ENCODE results near the gene LEF1. TPM values are rescaled to one million over a fixed set of nuclear protein-coding genes. Genes with fewer than 3 reads are reported as not detected.

LEF1 gene
- total and polyA plus RNA-seq, 9 of the 15 experiments (the other 6 are each of a cell fraction or from before 2014, with no cell fraction given): 15.1 to 81.1 (median 29.7) TPM

DNA sequence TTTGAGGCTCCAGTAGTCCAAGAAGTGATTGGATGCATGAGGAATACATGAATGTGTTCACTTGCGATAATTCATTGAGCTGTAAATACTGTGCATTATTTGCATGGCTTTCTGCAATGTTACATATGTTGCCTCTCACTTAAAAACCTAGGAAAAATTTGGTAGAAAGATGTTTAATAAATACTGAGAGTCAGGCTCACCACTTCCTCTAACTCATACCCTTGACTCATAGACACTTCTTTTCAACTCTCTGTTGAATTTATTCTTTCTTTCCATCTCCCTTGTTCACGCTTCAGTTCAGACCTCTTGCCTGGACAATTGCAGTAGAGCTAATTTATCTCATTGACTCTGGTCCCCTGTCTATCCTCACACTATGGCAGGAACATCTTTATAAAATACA is 35.8 kb upstream of the LEF1 start:
- TF ChIP-seq, protein P1, sequence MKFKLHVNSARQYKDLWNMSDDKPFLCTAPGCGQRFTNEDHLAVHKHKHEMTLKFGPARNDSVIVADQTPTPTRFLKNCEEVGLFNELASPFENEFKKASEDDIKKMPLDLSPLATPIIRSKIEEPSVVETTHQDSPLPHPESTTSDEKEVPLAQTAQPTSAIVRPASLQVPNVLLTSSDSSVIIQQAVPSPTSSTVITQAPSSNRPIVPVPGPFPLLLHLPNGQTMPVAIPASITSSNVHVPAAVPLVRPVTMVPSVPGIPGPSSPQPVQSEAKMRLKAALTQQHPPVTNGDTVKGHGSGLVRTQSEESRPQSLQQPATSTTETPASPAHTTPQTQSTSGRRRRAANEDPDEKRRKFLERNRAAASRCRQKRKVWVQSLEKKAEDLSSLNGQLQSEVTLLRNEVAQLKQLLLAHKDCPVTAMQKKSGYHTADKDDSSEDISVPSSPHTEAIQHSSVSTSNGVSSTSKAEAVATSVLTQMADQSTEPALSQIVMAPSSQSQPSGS (CRISPR knock-in tag; IDR thresholded peaks at IDR 0.05): no peak
- TF ChIP-seq CREM (IDR thresholded peaks at IDR 0.05; ENCODE audit: low read depth) (no peak), SMARCA4 (IDR thresholded peaks at IDR 0.05) (no peak), STAT5A (IDR thresholded peaks at IDR 0.05; ENCODE audit: borderline replicate concordance, low read length) (no peak), ESRRB (CRISPR knock-in tag; IDR thresholded peaks at IDR 0.05; ENCODE audit: borderline replicate concordance) (no peak)
- ATAC-seq (no peak), DNase-seq (ENCODE audit: extremely low read depth in 1 of 4, low spot score in 3 of 4) (no peak), FAIRE-seq (no peak)
- H3K4me2 ChIP-seq (ENCODE audit: insufficient read depth, low read length): no peak overlapping the region
- no peaks in the 10 kb centered on the region for H3K79me2 ChIP-seq (ENCODE audit: control insufficient read depth, insufficient read depth, low read length)
- no peaks in the 10 kb centered on the region for H3K9me1 ChIP-seq (ENCODE audit: control insufficient read depth, insufficient read depth, low read length)
- no peak overlapping the region for H3K27ac ChIP-seq (ENCODE audit: extremely low read depth, low read depth, low read length)
- POLR2A ChIA-PET: no interaction called here
- 8% methylated on average over 2 of the region's 2 CpGs for whole genome bisulfite sequencing (ENCODE audit: insufficient coverage, low coverage, missing lambda C conversion rate)
- no peaks in the 10 kb centered on the region for H3K36me3 ChIP-seq (ENCODE audit: control insufficient read depth, insufficient read depth, low read length)
- in situ Hi-C loops (cut with MboI): no loop called here
- H3K4me1 ChIP-seq (replicated peaks in 1 of 2; ENCODE audit: control insufficient read depth in 2 of 2, insufficient read depth in 2 of 2, low read length in 2 of 2): no peaks in the 10 kb centered on the region
- no peaks in the 10 kb centered on the region for H3K9me3 ChIP-seq (replicated peaks; ENCODE audit: control insufficient read depth, insufficient read depth, low read depth, low read length)
- no peak overlapping the region for H2AFZ ChIP-seq (ENCODE audit: low read depth, low read length)
- intact Hi-C loops (cut with micrococcal nuclease): loop anchor here (5.0 kb wide), 1 partner anchor 243 kb away; no protein-coding TSS in a partner anchor
- CTCF ChIA-PET (ENCODE audit: low intra/inter-chr PET ratio): no interaction called here
- H3K4me3 ChIP-seq: no peak overlapping the region
- no TSS peak for BruUV-seq (replicated peaks)
- no peak overlapping the region for H3K9ac ChIP-seq (ENCODE audit: insufficient read depth in 1 of 2, low read depth in 2 of 2, low read length in 2 of 2)
- H3K27me3 ChIP-seq (ENCODE audit: control insufficient read depth in 2 of 2, insufficient read depth in 2 of 2, low read length in 2 of 2): peaks cover 0 to 4% of the 10 kb centered on the region in 2 experiments; a peak in 1 of 5 replicates
- H4K20me1 ChIP-seq (replicated peaks; ENCODE audit: control insufficient read depth, insufficient read depth, low read length): no peaks in the 10 kb centered on the region

- no peaks in the 10 kb centered on the region for H3K4me1 ChIP-seq (replicated peaks in 1 of 2; ENCODE audit: control insufficient read depth in 2 of 2, insufficient read depth in 2 of 2, low read length in 2 of 2)
- H2AFZ ChIP-seq (ENCODE audit: low read depth, low read length): no peak overlapping the region
- ChIA-PET POLR2A (no interaction called here), CTCF (ENCODE audit: low intra/inter-chr PET ratio) (interaction anchor here (0.7 kb wide), 1 partner anchor 197 kb away, joined by 4 read pairs; no protein-coding TSS in a partner anchor)
- H4K20me1 ChIP-seq (replicated peaks; ENCODE audit: control insufficient read depth, insufficient read depth, low read length): no peaks in the 10 kb centered on the region
- intact Hi-C loops (cut with micrococcal nuclease): loop anchor here (5.0 kb wide), 1 partner anchor 244 kb away; no protein-coding TSS in a partner anchor
- peaks cover 0 to 4% of the 10 kb centered on the region in 2 experiments; a peak in 1 of 5 replicates for H3K27me3 ChIP-seq (ENCODE audit: control insufficient read depth in 2 of 2, insufficient read depth in 2 of 2, low read length in 2 of 2)
- no peak overlapping the region for H3K9ac ChIP-seq (ENCODE audit: insufficient read depth in 1 of 2, low read depth in 2 of 2, low read length in 2 of 2)
- in situ Hi-C loops (cut with MboI): no loop called here
- ATAC-seq: no peak
- no peak overlapping the region for H3K4me2 ChIP-seq (ENCODE audit: insufficient read depth, low read length)
- H3K9me3 ChIP-seq (replicated peaks; ENCODE audit: control insufficient read depth, insufficient read depth, low read depth, low read length): no peaks in the 10 kb centered on the region
- H3K36me3 ChIP-seq (ENCODE audit: control insufficient read depth, insufficient read depth, low read length): no peaks in the 10 kb centered on the region
- no peak for FAIRE-seq
- DNase-seq (ENCODE audit: extremely low read depth in 1 of 4, low spot score in 3 of 4): no peak
- no peaks in the 10 kb centered on the region for H3K79me2 ChIP-seq (ENCODE audit: control insufficient read depth, insufficient read depth, low read length)
- BruUV-seq (replicated peaks): no TSS peak
- H3K9me1 ChIP-seq (ENCODE audit: control insufficient read depth, insufficient read depth, low read length): no peaks in the 10 kb centered on the region
- no peak overlapping the region for H3K27ac ChIP-seq (ENCODE audit: extremely low read depth, low read depth, low read length)
- TF ChIP-seq CBFA2T3 (IDR thresholded peaks at IDR 0.05): peak; percentile 31
- TF ChIP-seq COPS2 (conservative IDR thresholded peaks at IDR 0.05): no peak
- peak; percentile 16; the same call in 1 of the 2 replicates for TF ChIP-seq CBFA2T2 (conservative IDR thresholded peaks at IDR 0.05)
- WGBS (ENCODE audit: insufficient coverage, low coverage, missing lambda C conversion rate): 13% methylated on average over 3 of the region's 3 CpGs
- H3K4me3 ChIP-seq: no peak overlapping the region
Observed at GRCh38 chr4:108203377-108203776, 34.6 kb upstream of the LEF1 start.

All from K562 (cell line).